ENCODE results near the gene ZCRB1.

Gene ZCRB1

DNA sequence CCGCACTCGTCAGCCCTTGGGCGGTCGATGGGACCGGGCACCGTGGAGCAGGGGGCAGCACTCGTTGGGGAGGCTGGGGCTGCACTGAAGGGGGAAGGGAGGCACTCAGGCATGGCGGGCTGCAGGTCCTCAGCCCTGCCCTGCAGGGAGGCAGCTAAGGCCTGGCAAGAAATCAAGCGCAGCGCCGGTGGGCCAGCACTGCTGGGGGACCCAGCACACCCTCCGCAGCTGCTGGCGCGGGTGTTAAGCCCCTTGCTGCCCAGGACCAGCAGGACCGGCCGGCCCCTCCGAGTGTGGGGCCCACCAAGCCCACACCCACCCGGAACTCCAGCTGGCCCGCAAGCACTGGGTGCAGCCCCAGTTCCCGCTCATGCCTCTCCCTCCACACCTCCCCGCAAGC, 52.2 kb downstream of the ZCRB1 start:
- Histone ChIP-seq H3K27me3 (ENCODE audit: low read depth, low read length) (peaks cover 3% of the 10 kb centered on the region; the same call in 1 of the 2 replicates), H3K4me1 (ENCODE audit: low read length) (no peaks in the 10 kb centered on the region), H3K9ac (ENCODE audit: low read length) (no peak overlapping the region), H3K36me3 (replicated peaks; ENCODE audit: low read depth, low read length) (no peaks in the 10 kb centered on the region), H3K4me2 (ENCODE audit: low read length) (no peak overlapping the region), H4K20me1 (ENCODE audit: insufficient read depth, low read length) (no peaks in the 10 kb centered on the region), H2AFZ (ENCODE audit: low read depth, low read length) (no peak overlapping the region), H3K9me3 (ENCODE audit: insufficient read depth, low read length) (no peaks in the 10 kb centered on the region), H3K4me3 (ENCODE audit: low read length) (no peak overlapping the region), H3K27ac (ENCODE audit: low read length) (no peak overlapping the region), H3K79me2 (ENCODE audit: low read length) (no peaks in the 10 kb centered on the region)
- TF ChIP-seq, protein P1, sequence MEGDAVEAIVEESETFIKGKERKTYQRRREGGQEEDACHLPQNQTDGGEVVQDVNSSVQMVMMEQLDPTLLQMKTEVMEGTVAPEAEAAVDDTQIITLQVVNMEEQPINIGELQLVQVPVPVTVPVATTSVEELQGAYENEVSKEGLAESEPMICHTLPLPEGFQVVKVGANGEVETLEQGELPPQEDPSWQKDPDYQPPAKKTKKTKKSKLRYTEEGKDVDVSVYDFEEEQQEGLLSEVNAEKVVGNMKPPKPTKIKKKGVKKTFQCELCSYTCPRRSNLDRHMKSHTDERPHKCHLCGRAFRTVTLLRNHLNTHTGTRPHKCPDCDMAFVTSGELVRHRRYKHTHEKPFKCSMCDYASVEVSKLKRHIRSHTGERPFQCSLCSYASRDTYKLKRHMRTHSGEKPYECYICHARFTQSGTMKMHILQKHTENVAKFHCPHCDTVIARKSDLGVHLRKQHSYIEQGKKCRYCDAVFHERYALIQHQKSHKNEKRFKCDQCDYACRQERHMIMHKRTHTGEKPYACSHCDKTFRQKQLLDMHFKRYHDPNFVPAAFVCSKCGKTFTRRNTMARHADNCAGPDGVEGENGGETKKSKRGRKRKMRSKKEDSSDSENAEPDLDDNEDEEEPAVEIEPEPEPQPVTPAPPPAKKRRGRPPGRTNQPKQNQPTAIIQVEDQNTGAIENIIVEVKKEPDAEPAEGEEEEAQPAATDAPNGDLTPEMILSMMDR (IDR thresholded peaks at IDR 0.05; ENCODE audit: low read depth, low read length), result no peak
- no peak for TF ChIP-seq EZH2phosphoT487 (IDR thresholded peaks at IDR 0.05; ENCODE audit: low read depth)

DNA sequence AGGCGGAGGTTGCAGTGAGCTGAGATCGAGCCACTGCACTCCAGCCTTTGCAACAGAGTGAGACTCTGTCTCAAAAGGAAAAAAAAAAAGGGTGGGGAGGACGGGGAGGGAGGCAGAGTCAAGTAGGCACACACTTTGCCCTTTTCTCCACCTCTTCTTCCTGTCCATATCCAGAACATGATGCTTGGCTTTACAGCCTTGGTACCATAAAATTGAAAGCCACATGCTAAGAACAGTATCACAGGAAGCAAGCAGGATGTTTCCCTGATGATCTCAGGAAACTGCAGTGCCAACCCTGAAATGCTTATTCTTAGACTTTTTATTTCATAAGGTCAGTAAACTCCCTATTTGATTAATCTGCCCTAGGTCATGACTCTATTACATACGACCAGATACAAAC, 55.3 kb downstream of the ZCRB1 start:
- Histone ChIP-seq H3K9ac (ENCODE audit: low read length) (no peak overlapping the region), H3K9me3 (ENCODE audit: insufficient read depth, low read length) (no peaks in the 10 kb centered on the region), H3K79me2 (ENCODE audit: low read length) (no peaks in the 10 kb centered on the region), H2AFZ (ENCODE audit: low read depth, low read length) (no peak overlapping the region), H3K27ac (ENCODE audit: low read length) (no peak overlapping the region), H3K4me3 (ENCODE audit: low read length) (no peak overlapping the region), H3K4me1 (ENCODE audit: low read length) (no peaks in the 10 kb centered on the region), H4K20me1 (ENCODE audit: insufficient read depth, low read length) (no peaks in the 10 kb centered on the region), H3K36me3 (replicated peaks; ENCODE audit: low read depth, low read length) (no peaks in the 10 kb centered on the region), H3K27me3 (ENCODE audit: low read depth, low read length) (no peaks in the 10 kb centered on the region), H3K4me2 (ENCODE audit: low read length) (no peak overlapping the region)
- TF ChIP-seq, protein P1 (IDR thresholded peaks at IDR 0.05; ENCODE audit: low read depth, low read length), result no peak
- no peak for TF ChIP-seq EZH2phosphoT487 (IDR thresholded peaks at IDR 0.05; ENCODE audit: low read depth)

DNA sequence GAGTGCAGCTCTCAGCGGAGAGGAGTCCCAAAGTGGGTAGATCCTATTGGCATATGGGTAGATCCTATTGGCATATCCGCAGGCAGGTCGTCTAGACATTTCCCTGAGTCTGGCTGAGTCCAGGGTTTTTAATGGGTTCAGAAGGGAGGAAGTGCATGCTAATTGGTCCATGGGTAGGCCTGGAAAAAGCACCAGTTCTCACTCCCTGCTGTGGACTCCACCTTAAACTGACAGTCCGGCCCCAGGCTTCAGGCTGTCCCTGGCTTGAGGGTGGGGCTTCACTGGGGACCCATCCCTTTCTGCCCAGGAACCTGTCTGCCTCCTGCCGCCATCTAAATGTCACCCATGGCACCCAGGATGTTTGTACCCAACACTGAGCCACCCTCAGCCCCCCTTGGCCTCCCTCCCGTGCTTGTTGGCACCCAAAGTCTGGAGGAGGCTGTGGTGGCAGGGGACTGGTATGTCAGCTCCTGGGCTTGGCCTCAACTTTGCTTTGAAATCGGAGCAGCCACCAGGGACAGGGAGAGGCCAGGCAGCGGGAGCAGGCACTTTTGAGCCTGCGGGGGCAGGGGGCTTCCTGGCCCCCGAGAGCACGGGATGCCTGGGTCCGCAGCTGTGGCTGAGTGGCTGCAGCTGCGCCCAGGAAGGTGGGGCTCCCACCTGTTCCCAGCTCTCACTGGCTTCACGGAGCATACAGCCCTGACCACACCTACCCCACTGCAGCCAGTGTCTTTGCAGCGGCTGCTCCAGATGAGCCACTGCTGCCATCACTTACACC, 58.3 kb downstream of the ZCRB1 start:
- H2AFZ ChIP-seq (ENCODE audit: low read depth, low read length), result no peak overlapping the region
- H3K4me3 ChIP-seq (ENCODE audit: low read length), result no peak overlapping the region
- H3K27me3 ChIP-seq (ENCODE audit: low read depth, low read length), result no peaks in the 10 kb centered on the region
- no peaks in the 10 kb centered on the region for H3K4me1 ChIP-seq (ENCODE audit: low read length)
- no peaks in the 10 kb centered on the region for H3K79me2 ChIP-seq (ENCODE audit: low read length)
- no peaks in the 10 kb centered on the region for H3K9me3 ChIP-seq (ENCODE audit: insufficient read depth, low read length)
- no peak overlapping the region for H3K9ac ChIP-seq (ENCODE audit: low read length)
- TF ChIP-seq, protein P1 (IDR thresholded peaks at IDR 0.05; ENCODE audit: low read depth, low read length), result no peak
- TF ChIP-seq EZH2phosphoT487 (IDR thresholded peaks at IDR 0.05; ENCODE audit: low read depth), result no peak
- H3K27ac ChIP-seq (ENCODE audit: low read length), result no peak overlapping the region
- H3K4me2 ChIP-seq (ENCODE audit: low read length), result no peak overlapping the region
- H4K20me1 ChIP-seq (ENCODE audit: insufficient read depth, low read length), result no peaks in the 10 kb centered on the region
- H3K36me3 ChIP-seq (replicated peaks; ENCODE audit: low read depth, low read length), result no peaks in the 10 kb centered on the region

DNA sequence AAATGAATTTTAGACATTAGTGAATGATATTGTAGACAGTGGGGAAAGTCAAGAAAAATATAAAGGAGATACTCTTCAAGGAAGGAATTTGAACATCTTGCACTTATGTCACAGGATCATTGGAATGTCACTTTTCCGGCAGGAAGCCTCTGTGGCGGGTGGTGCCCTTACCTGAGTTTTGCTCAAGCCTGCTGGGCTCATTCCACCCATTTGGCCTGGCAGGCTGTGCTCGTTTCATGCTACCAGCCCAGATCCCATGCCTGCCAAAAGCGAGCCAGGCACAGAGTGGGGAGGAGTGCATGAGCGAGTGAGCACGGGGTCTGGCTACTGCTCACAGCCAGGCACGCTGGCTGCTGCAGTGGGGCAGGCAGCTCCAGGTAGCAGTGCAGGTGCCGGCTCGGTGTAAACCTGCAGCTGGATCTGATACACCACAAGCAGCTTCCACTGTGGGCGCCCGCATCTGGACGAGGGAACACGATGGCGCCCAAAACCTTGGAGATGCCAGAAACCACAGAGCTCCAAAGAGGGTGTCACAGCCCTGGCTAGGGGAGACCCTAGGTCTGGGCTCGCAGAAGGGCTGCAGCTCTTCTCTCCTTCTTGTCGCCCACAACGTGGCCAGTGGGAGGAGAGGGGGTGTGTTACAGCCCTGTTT, 59.2 kb downstream of the ZCRB1 start:
- Histone ChIP-seq H3K9ac (ENCODE audit: low read length) (no peak overlapping the region), H4K20me1 (ENCODE audit: insufficient read depth, low read length) (no peaks in the 10 kb centered on the region), H3K79me2 (ENCODE audit: low read length) (no peaks in the 10 kb centered on the region), H3K4me2 (ENCODE audit: low read length) (no peak overlapping the region), H3K36me3 (replicated peaks; ENCODE audit: low read depth, low read length) (no peaks in the 10 kb centered on the region), H3K27me3 (ENCODE audit: low read depth, low read length) (no peaks in the 10 kb centered on the region), H3K4me3 (ENCODE audit: low read length) (no peak overlapping the region), H2AFZ (ENCODE audit: low read depth, low read length) (no peak overlapping the region), H3K4me1 (ENCODE audit: low read length) (peaks cover 7% of the 10 kb centered on the region), H3K9me3 (ENCODE audit: insufficient read depth, low read length) (no peaks in the 10 kb centered on the region), H3K27ac (ENCODE audit: low read length) (no peak overlapping the region)
- TF ChIP-seq, protein P1 (IDR thresholded peaks at IDR 0.05; ENCODE audit: low read depth, low read length), result no peak
- no peak for TF ChIP-seq EZH2phosphoT487 (IDR thresholded peaks at IDR 0.05; ENCODE audit: low read depth)

Measured in OCI-LY3 (cell line).